HG03378 (cell line): ENCODE data around the gene HEATR5B.

Experiments used
- ATAC-seq: cut with Tn5 transposase; IDR thresholded peaks from one replicate; pipeline ENCODE4 v1.9.1; 2021; ENCODE audit warnings: mild to moderate bottlenecking, moderate library complexity; ENCODE audit not compliant: unreplicated experiment

Gene HEATR5B

DNA sequence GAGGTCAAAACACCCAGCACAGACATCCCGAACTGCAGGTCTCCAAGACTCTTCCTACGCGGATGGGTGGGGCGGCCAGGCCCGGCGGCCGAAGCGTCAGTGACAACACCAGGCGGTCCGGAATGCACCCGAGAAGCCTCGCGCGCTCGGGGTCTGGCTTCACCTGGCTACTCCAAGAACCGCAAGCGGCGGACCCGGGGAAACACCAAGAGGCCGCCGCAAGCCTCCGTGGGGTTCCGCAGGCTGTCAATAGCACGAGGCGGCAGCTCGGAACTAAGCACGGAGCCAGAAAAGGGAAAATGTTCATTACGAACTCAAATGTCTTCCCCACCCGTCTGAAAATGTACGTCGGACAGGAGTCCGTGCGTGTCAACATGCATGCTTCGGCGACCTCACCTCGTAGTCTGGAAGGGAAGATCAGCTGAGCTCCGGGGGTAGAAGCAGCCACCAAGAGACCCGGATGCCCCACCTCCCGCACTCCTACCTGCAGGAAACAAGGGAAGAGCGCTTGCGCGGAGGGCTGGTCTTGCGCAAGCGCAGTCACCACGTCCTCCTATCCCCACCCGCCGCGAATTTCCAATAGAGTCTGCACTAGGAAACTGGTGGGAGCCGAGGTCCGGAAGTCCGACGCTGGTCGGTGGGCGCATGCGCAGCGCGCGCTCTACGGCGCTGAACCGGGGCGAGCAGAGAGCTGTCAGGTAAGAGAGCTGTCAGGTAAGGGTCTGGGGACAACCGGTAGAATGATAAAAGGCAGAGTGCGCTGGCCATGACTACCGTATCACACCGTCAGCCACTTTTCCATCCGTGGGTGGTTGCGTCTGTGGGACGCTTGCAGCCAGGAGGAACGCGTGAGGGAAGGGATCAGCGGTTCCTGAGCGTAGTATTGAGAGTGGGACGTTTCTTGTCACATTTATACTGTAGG is at the start of gene HEATR5B, which contains the start of gene GPATCH11:
Gene HEATR5B, minus strand, starts transcription at position 500 of the 922 bp plus-strand sequence. CDS start 958 bp downstream, outside the sequence.
Gene GPATCH11, plus strand, starts transcription at position 646 of the 922 bp plus-strand sequence. CDS start 3,864 bp downstream, outside the sequence.
- ATAC-seq = peak; percentile 77

DNA sequence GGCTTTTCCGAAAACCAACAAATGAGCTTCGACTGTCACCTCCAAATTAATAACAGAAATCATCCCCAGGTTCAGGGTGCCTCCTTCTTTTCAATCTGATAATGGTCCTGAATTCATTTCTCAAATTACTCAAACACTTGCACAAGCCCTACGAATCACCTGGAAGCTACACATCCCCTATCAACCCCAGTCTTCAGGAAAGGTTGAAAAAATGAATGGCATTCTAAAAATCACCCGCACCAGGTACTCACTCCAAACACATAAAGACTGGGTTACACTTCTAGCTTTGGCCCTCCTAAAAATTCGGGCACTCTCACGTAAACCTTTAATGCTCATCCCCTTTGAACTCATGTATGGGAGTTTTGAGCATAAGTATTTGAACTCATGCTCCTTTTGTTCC is 48.7 kb upstream of the HEATR5B start:
- ATAC-seq = no peak

DNA sequence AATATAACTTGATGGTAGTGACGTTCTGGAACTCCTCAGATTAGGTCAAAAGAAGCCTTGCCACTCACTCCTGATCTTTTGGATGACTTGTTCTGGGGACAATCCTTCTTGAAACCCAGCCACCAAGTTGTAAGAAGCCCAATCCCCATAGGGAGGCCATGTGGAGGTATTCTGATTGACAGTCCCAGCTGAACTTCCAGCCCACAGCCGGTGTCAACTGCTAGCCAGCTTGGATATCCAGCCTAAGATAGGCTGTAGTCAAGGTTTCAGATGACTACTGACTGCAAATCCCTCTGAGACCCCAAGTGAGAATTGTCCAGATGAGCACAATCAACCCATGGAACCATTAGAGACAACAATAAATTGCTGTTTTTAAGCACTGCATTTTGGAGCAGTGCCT is 41.2 kb upstream of the HEATR5B start:
- no peak for ATAC-seq

DNA sequence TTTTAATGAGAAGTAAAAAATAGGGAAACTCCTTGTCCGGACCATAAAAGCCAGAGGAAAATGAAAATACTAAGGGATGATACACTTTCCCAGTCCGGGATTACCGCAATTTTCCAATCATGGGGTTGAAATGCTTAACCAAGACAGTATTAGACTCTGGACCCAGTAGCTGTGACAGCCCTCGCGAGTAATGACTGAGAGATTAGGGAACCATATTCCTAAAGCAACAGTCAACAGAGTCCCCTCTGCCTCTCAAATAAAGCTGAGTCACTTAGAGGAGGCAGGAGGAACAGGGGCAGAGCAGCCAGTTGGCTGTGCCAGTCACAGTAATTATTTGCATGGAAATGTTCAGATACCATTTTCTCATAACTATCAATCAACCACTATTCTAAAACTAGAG is 35.0 kb upstream of the HEATR5B start:
- no peak for ATAC-seq

DNA sequence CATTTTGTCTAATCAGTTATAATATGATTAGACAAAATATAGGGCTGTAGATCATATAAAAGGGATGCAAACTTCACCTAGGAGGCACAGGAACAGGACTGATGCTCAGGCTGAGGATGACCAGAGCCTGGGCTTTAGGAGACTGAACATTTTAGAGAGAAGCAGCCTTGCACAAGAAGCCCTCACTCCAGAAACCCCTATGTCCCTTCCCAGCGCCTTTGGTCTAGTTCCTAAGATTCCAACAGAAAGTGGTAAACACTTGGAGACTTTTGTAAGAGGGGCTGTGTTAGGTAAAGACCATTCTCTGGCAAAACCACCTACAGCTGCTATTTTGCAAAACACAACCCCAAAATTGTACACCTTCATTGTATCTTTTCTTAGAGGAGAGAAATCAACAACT is 33.4 kb upstream of the HEATR5B start:
- no peak for ATAC-seq

DNA sequence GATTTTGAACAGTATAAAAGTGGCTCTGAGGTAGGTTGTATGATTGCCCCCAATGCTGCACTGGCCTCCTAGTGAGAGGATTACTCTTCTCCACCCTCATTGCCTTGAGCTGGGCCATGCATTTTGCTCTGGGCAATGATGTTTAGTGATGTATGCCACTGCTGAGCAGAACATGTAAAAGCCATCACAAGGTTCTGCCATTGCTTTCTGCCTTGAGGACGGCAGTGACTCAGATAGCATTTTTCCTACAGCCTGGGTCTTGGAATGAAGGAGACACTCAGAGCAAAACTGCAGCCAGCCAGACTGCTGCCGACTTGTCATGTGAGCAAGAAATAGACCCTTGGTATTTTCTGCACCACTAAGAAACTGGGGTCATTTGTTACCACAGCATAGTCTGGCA is 27.8 kb upstream of the HEATR5B start:
- no peak for ATAC-seq

DNA sequence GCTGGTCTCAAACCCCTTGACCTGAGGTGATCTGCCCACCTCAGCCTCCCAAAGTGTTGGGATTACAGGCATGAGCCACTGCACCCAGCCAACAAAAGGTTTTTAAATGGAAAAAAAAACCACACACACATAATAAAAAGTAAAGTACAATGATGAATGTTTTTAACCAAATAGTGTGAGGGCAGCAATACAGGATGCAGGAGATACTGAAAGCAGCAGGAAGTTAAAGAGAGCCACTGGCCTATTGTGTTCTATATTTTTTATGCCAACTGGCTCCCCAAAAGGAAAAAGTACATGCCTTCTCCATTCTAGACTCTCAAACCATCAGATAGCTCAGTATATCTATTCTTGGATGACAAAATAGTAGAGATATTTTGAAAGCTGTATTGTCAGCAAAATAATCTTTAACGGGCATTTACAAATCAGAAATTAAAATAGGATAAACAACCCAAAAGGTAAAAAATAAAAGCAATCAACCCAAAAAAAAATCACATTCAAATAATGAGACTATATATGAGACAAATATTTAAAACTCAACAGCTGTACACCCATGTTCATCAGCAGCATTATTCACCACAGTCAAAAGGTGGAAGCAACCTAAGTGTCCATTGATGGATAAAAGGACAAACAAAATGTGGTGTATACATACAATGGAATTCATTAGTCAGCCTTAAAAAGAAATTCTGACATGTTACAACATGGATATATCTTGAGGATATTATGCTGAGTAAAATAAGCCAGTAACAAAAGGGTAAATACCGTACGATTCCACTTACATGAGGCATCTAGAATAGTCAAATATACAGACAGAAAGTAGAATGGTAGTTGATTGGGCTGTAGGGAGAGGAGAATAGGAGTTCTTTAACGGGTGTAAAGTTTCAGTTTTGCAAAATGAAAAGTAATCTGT is 26.4 kb upstream of the HEATR5B start:
- ATAC-seq = no peak

DNA sequence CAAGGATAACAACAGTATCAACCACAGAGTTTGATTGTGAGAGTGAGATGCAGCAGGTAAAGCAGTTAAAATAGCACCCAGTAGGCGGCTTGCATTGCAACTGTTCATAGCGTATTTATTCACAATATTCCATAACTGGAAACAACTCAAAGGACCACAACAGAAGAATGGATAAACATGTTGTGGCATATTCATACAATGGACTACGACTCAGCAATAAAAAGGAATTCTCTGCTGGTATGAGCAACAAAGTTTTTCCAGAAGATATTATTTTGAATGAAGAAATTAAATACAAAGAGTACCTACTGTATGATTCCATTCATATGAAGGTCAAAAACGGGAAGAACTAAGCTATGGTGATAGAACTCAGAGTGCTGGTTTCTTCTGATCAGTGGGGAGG is 25.4 kb upstream of the HEATR5B start:
- no peak for ATAC-seq

DNA sequence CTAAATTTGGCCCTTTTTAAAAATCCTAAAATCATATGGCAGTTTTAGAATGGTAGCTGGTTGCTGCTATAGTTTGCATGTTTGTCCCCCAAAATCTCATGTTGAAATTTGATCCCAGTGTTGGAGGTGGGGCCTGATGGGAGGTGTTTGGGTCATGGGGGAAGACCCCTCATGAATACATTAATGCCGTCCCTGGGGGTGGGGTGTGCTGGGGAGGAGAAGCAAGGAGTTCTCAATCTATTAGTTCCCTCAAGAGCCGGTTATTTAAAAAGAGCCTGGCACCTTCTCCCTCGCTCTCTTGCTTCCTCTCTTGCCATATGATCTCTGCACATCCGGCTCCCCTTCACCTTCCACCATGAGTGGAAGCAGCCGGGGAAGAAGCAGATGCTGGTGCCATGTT is 21.0 kb upstream of the HEATR5B start:
- no peak for ATAC-seq

DNA sequence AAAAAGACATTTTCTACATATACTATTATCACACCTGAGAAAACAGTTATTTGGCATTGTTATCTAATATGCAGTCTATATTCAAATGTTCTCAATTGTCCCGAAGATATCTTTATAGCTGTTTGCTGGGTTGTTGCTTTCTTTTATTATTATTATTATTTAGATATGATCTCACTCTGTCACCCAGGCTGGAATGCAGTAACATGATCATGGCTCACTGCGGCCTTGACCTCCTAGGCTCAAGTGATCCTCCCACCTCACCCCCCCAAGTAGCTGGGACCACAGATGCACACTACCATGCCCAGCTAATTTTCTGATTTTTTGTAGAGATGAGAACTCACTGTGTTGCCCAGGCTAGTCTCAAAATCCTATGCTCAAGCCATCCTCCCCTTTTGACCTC is 20.0 kb upstream of the HEATR5B start:
- no peak for ATAC-seq

DNA sequence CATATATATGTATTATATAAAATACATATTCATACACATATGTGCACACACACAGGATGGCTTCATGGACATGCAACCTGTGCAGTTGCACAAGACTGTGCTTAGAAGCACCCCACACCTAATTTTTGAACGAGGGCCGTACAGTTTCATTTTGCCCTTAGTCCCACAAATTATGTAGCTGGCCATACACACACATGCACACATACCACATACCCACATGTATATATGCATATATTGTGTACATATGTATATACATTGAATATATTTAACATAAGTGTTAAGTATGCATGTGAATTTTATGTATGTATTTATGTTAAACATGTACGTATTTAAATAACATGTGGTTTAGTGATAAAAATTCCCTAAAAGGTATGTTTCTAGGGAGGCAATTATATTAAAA is 18.4 kb upstream of the HEATR5B start:
- no peak for ATAC-seq

DNA sequence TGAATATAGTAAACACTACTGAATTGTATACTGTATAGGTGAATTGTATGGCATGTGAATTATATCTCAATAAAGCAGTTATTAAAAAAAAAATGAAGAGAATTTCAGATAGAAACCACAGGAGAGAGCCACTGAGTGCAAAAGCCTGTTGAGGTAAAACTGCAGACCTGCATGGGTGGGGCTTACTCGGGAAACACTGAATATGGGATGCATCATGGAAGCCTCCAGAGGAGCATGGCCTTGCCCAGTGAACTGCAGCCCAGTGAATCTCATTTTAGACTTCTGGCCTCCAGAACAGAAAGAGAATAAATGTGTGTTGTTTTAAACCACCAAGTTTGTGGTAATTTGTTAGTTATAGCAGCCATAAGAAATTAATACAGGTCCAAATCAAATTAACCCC is 15.9 kb upstream of the HEATR5B start:
- no peak for ATAC-seq

DNA sequence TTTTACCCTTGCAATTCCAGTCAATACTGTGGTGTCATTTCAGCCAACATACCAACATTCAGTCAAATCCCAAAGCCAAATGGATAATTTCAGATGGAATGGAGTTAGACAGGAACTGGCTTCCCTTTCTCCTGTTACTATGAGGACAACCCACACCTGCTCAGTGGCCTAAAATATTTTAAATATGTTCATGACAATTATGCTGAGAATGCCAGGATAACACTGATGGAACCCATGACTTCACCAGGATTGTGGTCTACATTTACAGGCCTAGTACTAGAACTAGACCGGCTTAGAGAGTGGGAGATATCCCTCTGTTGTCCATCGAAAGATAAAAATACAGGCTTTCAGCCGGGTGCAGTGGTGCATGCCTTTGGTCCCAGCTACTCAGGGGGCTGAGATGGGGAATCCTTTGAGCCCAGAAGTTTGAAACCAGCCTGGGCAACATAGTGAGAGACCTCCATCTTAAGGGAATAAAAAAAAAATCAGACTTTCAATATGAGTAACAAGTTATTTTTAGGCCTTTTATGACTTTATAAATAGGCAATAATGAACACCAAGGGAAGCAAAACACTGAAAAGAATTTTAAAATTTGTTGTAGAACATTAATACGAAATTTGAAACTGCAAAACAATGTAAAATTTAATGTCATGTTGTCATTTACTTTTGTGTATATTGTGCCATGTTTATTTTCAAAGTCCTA is 14.4 kb upstream of the HEATR5B start:
- ATAC-seq = no peak

DNA sequence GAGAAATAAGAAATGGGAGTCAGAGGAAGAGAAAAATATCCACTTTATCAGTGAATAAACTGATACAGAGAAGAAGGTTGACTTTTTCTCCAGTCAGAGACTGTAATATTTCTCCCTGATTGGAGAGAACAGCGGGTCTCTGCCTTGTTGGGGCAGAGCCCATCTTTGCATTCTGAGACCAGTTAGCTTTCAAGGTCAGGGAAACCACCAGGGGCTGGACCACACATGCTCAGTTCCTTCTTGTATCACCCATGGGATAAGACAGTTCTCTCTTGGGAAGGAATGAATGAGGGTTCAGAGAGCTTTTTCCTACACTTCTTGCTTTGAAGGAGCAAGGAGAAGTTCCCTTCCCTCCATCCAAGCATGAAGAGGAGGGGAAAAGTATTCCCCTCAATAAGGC is 12.4 kb upstream of the HEATR5B start:
- ATAC-seq = no peak

DNA sequence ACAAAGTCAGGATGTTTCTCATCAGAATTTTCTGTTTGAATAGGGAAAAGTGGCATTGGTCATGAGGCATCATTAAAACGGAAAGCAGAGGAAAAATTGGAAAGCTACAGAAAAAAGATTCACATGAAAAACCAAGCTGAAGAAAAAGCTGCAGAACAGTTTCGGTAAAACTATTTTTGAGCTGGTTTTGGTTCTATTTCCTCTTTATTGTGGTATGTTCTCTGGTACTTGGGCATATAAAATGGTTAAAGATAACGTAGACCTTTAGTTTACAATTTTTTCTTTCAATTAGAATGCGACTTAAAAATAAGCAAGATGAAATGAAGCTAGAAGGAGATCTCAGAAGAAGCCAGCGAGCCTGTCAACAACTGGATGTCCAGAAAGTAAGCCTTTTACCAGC is 7.7 kb upstream of the HEATR5B start:
- peak; percentile 55 for ATAC-seq

DNA sequence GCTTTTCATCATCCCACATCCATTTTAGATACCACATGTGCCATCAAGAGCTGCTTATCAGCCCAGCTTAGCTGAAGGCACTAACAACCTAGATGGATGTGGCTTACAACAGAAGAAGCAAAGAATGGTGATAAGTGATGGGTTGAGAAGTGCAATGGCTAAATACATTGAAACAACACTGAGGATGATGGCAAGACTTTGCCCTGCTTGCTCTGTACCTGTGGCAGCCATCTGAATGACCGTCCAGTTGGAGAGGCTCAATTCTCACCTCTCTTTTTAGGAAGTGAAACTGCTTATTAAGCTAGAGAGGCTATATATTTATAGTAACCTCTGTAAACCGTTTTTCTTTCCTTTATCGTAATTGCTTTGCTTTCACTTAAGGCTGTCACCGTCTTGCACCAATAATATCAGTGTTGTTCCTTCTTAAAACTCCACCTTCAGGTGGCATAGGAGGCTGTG is 5.9 kb upstream of the HEATR5B start:
- peak; percentile 94 for ATAC-seq

DNA sequence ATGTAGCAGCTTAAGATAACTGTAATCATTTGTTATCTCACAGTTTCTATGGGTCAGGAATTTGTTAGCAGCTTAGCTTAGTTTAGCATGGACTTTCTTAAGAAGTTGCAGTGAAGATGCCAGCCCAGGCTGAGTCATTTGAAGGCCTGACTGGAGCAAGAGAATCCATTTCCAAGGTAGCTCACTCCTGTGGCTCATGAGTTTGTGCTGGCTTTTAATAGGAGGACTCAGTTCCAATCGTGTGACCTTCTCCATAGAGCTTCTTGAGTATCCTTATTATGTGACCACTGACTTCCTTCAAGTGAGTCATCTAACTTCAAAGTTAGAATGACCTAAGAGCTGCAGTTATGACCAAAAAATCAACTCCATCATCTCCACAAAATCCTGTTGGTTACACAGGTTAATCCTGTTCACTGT is 1.6 kb upstream of the HEATR5B start:
- no peak for ATAC-seq

DNA sequence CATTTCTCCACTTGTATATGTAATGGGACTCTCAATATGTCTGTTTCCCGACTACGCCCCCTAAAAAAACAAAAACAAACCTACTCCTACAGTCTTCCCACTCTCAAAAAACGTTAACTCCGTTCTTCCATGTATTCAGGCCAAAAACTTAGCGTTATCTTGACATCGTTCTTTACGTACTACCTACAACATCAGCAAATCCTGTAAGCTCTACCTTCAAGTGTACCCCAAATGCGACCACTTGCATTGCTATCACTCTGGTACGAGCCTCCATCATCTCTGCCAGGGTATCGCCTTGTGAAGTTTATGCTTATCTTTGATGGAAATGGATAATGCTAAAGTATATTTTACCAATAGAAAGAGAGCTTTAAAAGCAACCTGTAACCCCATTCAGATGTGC is 625 bp upstream of the HEATR5B start:
- ATAC-seq = peak; percentile 6

DNA sequence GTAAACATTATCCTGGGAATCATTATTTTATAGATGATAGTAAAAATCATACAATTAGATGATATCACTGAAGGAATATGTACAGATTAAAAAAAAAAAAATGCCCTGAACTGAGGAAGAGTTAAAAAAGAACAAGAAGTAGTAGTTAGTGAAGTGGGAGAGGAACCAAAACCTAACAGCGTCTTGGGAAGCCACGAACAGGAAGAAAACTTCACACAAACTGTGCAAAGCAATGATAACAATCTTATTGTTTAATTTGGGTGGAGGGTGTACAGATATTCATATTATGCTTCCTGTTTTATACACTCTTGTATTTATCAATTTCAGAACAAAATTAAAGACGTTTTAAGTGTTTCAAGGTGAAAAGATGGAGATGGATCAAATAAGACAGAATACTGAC is 3.5 kb downstream of the HEATR5B start:
- ATAC-seq = no peak

DNA sequence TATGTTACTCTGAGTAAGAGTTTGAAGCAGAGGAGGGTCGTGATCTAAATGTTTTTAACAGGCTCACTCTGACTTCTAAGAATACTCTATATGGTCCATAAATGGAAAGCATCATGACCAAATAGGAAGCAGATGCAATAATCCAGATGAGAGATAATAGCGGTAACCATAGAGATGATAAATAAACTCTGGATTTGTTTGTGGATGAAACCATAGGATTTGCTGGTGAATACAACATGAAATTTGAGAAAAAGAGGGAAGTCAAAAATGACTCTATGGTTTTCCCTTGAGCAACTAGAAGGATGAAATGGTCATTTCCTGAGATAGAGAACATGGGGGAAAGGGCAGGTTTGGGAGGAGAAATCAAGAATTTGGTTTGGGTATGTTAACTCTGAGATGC is 3.9 kb downstream of the HEATR5B start:
- no peak for ATAC-seq

DNA sequence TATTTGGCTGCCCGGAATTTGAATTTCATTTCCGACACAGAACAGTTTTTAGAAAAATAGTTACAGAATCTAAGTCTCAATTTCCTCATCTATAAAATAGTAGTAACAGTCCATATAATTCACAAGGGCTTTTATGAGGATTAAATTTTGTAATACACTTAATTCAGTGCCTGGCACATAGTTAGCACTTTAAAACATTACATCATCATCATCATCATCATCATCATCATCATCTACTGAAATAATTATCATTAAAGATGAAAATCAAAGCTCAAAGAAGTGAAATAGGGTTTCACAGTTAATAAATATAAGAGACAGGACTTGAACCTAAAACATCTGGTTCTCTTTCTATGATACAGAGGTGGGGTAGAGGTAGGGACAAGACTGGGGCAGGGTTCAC is 13.2 kb downstream of the HEATR5B start:
- no peak for ATAC-seq
